Keratinocyte (primary cell): ENCODE data around the gene ZC3H18. TPM values are rescaled to one million over a fixed set of nuclear protein-coding genes. Genes with fewer than 3 reads are reported as not detected.

ENCODE experiments used
- DNase-seq: peaks from one replicate; pipeline ENCODE4 v3.0.0-alpha.2; 2011; ENCODE audit warnings: low read depth, missing footprints, low spot score
- FAIRE-seq: peaks from 2 replicates; lab custom pipeline; 2011; peaks lifted over from hg19 to GRCh38; lab: Jason Lieb, UNC
- H2AFZ ChIP-seq: 2 replicates; pipeline ENCODE4 v1.6.0; 2012; ENCODE audit warnings: low read length, control low read depth, inconsistent platforms; ENCODE audit not compliant: control insufficient read depth
- H3K27ac ChIP-seq: 2 replicates; pipeline ENCODE4 v1.5.1; 2011; ENCODE audit warnings: low read length; ENCODE audit not compliant: control insufficient read depth, insufficient read depth
- H3K27me3 ChIP-seq: 3 replicates; pipeline ENCODE4 v1.6.0; 2011; ENCODE audit warnings: low read length; ENCODE audit not compliant: control insufficient read depth, insufficient read depth; ENCODE audit errors: extremely low read depth
- H3K36me3 ChIP-seq, 2 experiments: 2 replicates in 1 of 2; 3 replicates in 1 of 2; pipeline ENCODE4 v1.5.1; 2011; ENCODE audit warnings: low read length in 2 of 2, mild to moderate bottlenecking in 1 of 2; ENCODE audit not compliant: control insufficient read depth in 2 of 2, insufficient read depth in 2 of 2; ENCODE audit errors: extremely low read depth in 1 of 2
- H3K4me1 ChIP-seq: 3 replicates; pipeline ENCODE4 v1.5.1; 2011; ENCODE audit warnings: low read length; ENCODE audit not compliant: control insufficient read depth, insufficient read depth; ENCODE audit errors: extremely low read depth
- H3K4me2 ChIP-seq: 3 replicates; pipeline ENCODE4 v1.6.0; 2011; ENCODE audit warnings: low read depth, low read length; ENCODE audit not compliant: control insufficient read depth, insufficient read depth; ENCODE audit errors: extremely low read depth
- H3K4me3 ChIP-seq, 3 experiments: fragments of 200-600 bp in 1 of 3; sonication (generic) in 1 of 3; 2 replicates in 2 of 3; 3 replicates in 1 of 3; pipeline ENCODE4 v1.5.1; 2011 to 2016; ENCODE audit warnings: low read length in 3 of 3, mild to moderate bottlenecking in 3 of 3, control low read depth in 2 of 3, inconsistent platforms in 1 of 3, low read depth in 1 of 3, mixed read lengths in 1 of 3, mixed run types in 1 of 3, moderate library complexity in 1 of 3; ENCODE audit not compliant: control insufficient read depth in 2 of 3, insufficient read depth in 2 of 3; ENCODE audit errors: extremely low read depth in 1 of 3
- H3K79me2 ChIP-seq: 2 replicates; pipeline ENCODE4 v1.6.0; 2012; ENCODE audit warnings: low read length; ENCODE audit not compliant: control insufficient read depth, insufficient read depth
- H3K9ac ChIP-seq: 3 replicates; pipeline ENCODE4 v1.6.0; 2011; ENCODE audit warnings: low read length; ENCODE audit not compliant: control insufficient read depth, insufficient read depth; ENCODE audit errors: extremely low read depth
- H3K9me1 ChIP-seq: 3 replicates; pipeline ENCODE4 v1.6.0; 2011; ENCODE audit warnings: low read length; ENCODE audit not compliant: control insufficient read depth, insufficient read depth; ENCODE audit errors: extremely low read depth
- H3K9me3 ChIP-seq: 2 replicates; pipeline ENCODE4 v1.5.1; 2012; ENCODE audit warnings: low read depth, low read length; ENCODE audit not compliant: control insufficient read depth
- H4K20me1 ChIP-seq: 3 replicates; pipeline ENCODE4 v1.6.0; 2011; ENCODE audit warnings: low read length; ENCODE audit not compliant: control insufficient read depth, insufficient read depth; ENCODE audit errors: extremely low read depth
- CTCF ChIP-seq, 3 experiments: IDR thresholded peaks in 1 of 3; conservative IDR thresholded peaks in 1 of 3; optimal IDR thresholded peaks in 1 of 3; 2 replicates in 2 of 3; 3 replicates in 1 of 3; pipeline versions ENCODE3 to v1.5.1; 2011; ENCODE audit warnings: low read length in 3 of 3, mild to moderate bottlenecking in 3 of 3, moderate library complexity in 2 of 3, control low read depth in 1 of 3, inconsistent platforms in 1 of 3; ENCODE audit not compliant: insufficient read depth in 2 of 3; ENCODE audit errors: extremely low read depth in 1 of 3
- EZH2 ChIP-seq: IDR thresholded peaks from one replicate; pipeline ENCODE4 v1.6.1; 2012; ENCODE audit warnings: inconsistent platforms, mild to moderate bottlenecking, low read length, moderate library complexity
- dilution Hi-C: fragments of 300-500 bp; cut with MboI; formaldehyde crosslinking; loops from one replicate; pipeline ENCODE4 v1.7.0; 2020; ENCODE audit warnings: low sequenced_read_pairs; ENCODE audit not compliant: extremely low pct_ligation_motif_present
- polyA plus RNA-seq, 5 experiments: library from polyadenylated mRNA; depleted of rRNA in 3 of 5; stranded (reverse) in 3 of 5; stranded (forward) in 1 of 5; unstranded in 1 of 5; fragments of >200 nt; gene quantifications; 1 replicate in 1 of 5; 2 replicates in 3 of 5; 3 replicates in 1 of 5; pipeline versions ENCODE4 v1.2.1 to v1.2.3, GENCODE V29; 2011 to 2012; ENCODE audit warnings: missing spikeins in 2 of 5, low read depth in 1 of 5, low replicate concordance in 1 of 5

The ZC3H18 gene
- polyA plus RNA-seq, 1 donor (not counting 4 experiments of a cell fraction or from before 2014, with no cell fraction given), result 7.5 TPM

GRCh38 chr16:88529596-88529995 lies 40.6 kb upstream of the ZC3H18 start:
- Histone ChIP-seq H3K9me3 (no peaks in the 10 kb centered on the region), H3K27me3 (no peaks in the 10 kb centered on the region), H2AFZ (no peak overlapping the region), H3K9ac (no peak overlapping the region), H3K4me3 (no peak overlapping the region), H3K4me1 (no peaks in the 10 kb centered on the region), H3K79me2 (no peaks in the 10 kb centered on the region), H4K20me1 (no peaks in the 10 kb centered on the region), H3K9me1 (no peaks in the 10 kb centered on the region), H3K36me3 (peaks cover 0 to 4% of the 10 kb centered on the region in 2 experiments), H3K27ac (no peak overlapping the region), H3K4me2 (no peak overlapping the region)
- TF ChIP-seq EZH2 (no peak), CTCF (optimal IDR thresholded peaks at IDR 0.05 in 1 of 3, IDR thresholded peaks at IDR 0.05 in 1 of 3, conservative IDR thresholded peaks at IDR 0.05 in 1 of 3; ENCODE audit: extremely low read depth in 1 of 3, insufficient read depth in 2 of 3, low read length in 3 of 3) (no peak)
- no peak for FAIRE-seq
- no peak for DNase-seq
- dilution Hi-C loops, result no loop called here

- dilution Hi-C loops, result no loop called here
- no peak overlapping the region for H3K27ac ChIP-seq
- peaks cover 0 to 4% of the 10 kb centered on the region in 2 experiments for H3K36me3 ChIP-seq
- DNase-seq (no peak), FAIRE-seq (no peak)
- H3K27me3 ChIP-seq, result no peaks in the 10 kb centered on the region
- H3K4me1 ChIP-seq, result peaks cover 5% of the 10 kb centered on the region
- no peak overlapping the region for H2AFZ ChIP-seq
- H3K79me2 ChIP-seq, result peaks cover 2% of the 10 kb centered on the region
- no peak overlapping the region for H3K4me2 ChIP-seq
- no peak overlapping the region for H3K4me3 ChIP-seq
- no peak overlapping the region for H3K9ac ChIP-seq
- H3K9me3 ChIP-seq, result no peaks in the 10 kb centered on the region
- no peaks in the 10 kb centered on the region for H4K20me1 ChIP-seq
- TF ChIP-seq CTCF (optimal IDR thresholded peaks at IDR 0.05 in 1 of 3, IDR thresholded peaks at IDR 0.05 in 1 of 3, conservative IDR thresholded peaks at IDR 0.05 in 1 of 3; ENCODE audit: extremely low read depth in 1 of 3, insufficient read depth in 2 of 3, low read length in 3 of 3), result no peak
- no peak for TF ChIP-seq EZH2
- H3K9me1 ChIP-seq, result no peaks in the 10 kb centered on the region
Measured at GRCh38 chr16:88530051-88530857, 39.9 kb upstream of the ZC3H18 start.
